T-helper 2 cell treated with Interferon-gamma antibody and Interleukin-4, amounts not matched to agents 5 μg/mL and 100 μg/mL, for 36 hours (primary cell): ENCODE data around the gene GPC6.

Experiments
- DNase-seq: peaks from one replicate; pipeline ENCODE4 v3.0.0; 2021; ENCODE audit warnings: low spot score
- H3K27ac Mint-ChIP-seq: one replicate; pipeline ENCODE4 v1.8.0; 2021; ENCODE audit warnings: mild to moderate bottlenecking, mixed read lengths
- H3K27me3 Mint-ChIP-seq: one replicate; pipeline ENCODE4 v1.8.0; 2021; ENCODE audit warnings: low read depth, mixed read lengths
- H3K36me3 Mint-ChIP-seq: one replicate; pipeline ENCODE4 v1.8.0; 2021; ENCODE audit warnings: low read depth, mixed read lengths
- H3K4me1 Mint-ChIP-seq: one replicate; pipeline ENCODE4 v1.8.0; 2021; ENCODE audit warnings: low read depth, mixed read lengths
- H3K4me3 Mint-ChIP-seq: one replicate; pipeline ENCODE4 v1.8.0; 2022; ENCODE audit warnings: mild to moderate bottlenecking, moderate library complexity, mixed read lengths
- H3K9me3 Mint-ChIP-seq: one replicate; pipeline ENCODE4 v1.8.0; 2021; ENCODE audit warnings: mixed read lengths

Gene GPC6

GRCh38 chr13:93767180-93767916, 540.7 kb downstream of the GPC6 start:
- no peak overlapping the region for H3K4me3 Mint-ChIP-seq
- no peaks in the 10 kb centered on the region for H3K9me3 Mint-ChIP-seq
- H3K4me1 Mint-ChIP-seq = no peaks in the 10 kb centered on the region
- no peak overlapping the region for H3K27ac Mint-ChIP-seq
- no peaks in the 10 kb centered on the region for H3K27me3 Mint-ChIP-seq
- H3K36me3 Mint-ChIP-seq = no peaks in the 10 kb centered on the region
- no peak for DNase-seq

GRCh38 chr13:93767917-93768409, 541.4 kb downstream of the GPC6 start:
- DNase-seq = no peak
- no peaks in the 10 kb centered on the region for H3K4me1 Mint-ChIP-seq
- H3K27me3 Mint-ChIP-seq = no peaks in the 10 kb centered on the region

GRCh38 chr13:93769101-93769500, 542.5 kb downstream of the GPC6 start:
- Mint-ChIP-seq H3K9me3 (no peaks in the 10 kb centered on the region), H3K4me1 (no peaks in the 10 kb centered on the region), H3K36me3 (no peaks in the 10 kb centered on the region), H3K27ac (no peak overlapping the region), H3K27me3 (no peaks in the 10 kb centered on the region), H3K4me3 (no peak overlapping the region)
- DNase-seq = no peak

More at GRCh38 chr13:93767917-93768409, 541.4 kb downstream of the GPC6 start:
- no peak overlapping the region for H3K27ac Mint-ChIP-seq
- H3K36me3 Mint-ChIP-seq = no peaks in the 10 kb centered on the region
- no peak overlapping the region for H3K4me3 Mint-ChIP-seq
- H3K9me3 Mint-ChIP-seq = no peaks in the 10 kb centered on the region

- no peaks in the 10 kb centered on the region for H3K36me3 Mint-ChIP-seq
- no peaks in the 10 kb centered on the region for H3K9me3 Mint-ChIP-seq
- no peaks in the 10 kb centered on the region for H3K4me1 Mint-ChIP-seq
- H3K27ac Mint-ChIP-seq = no peak overlapping the region
- no peaks in the 10 kb centered on the region for H3K27me3 Mint-ChIP-seq
- DNase-seq = no peak
- no peak overlapping the region for H3K4me3 Mint-ChIP-seq
These were observed 543.0 kb downstream of the GPC6 start for GRCh38 chr13:93769607-93770006.

GRCh38 chr13:93771227-93771626, 544.6 kb downstream of the GPC6 start:
- no peak for DNase-seq
- Mint-ChIP-seq H3K27me3 (no peaks in the 10 kb centered on the region), H3K27ac (no peak overlapping the region), H3K36me3 (no peaks in the 10 kb centered on the region), H3K4me1 (no peaks in the 10 kb centered on the region), H3K9me3 (no peaks in the 10 kb centered on the region), H3K4me3 (no peak overlapping the region)

GRCh38 chr13:93771782-93772181, 545.2 kb downstream of the GPC6 start:
- Mint-ChIP-seq H3K9me3 (no peaks in the 10 kb centered on the region), H3K27ac (no peak overlapping the region)
- DNase-seq = no peak

GRCh38 chr13:93774506-93774905, 547.9 kb downstream of the GPC6 start:
- H3K36me3 Mint-ChIP-seq = no peaks in the 10 kb centered on the region
- H3K4me3 Mint-ChIP-seq = no peak overlapping the region
- no peaks in the 10 kb centered on the region for H3K9me3 Mint-ChIP-seq
- H3K27ac Mint-ChIP-seq = no peak overlapping the region
- H3K4me1 Mint-ChIP-seq = no peaks in the 10 kb centered on the region
- H3K27me3 Mint-ChIP-seq = no peaks in the 10 kb centered on the region
- no peak for DNase-seq

More at GRCh38 chr13:93771782-93772181, 545.2 kb downstream of the GPC6 start:
- Mint-ChIP-seq H3K36me3 (no peaks in the 10 kb centered on the region), H3K27me3 (no peaks in the 10 kb centered on the region), H3K4me1 (no peaks in the 10 kb centered on the region), H3K4me3 (no peak overlapping the region)

GRCh38 chr13:93775027-93775426, 548.4 kb downstream of the GPC6 start:
- Mint-ChIP-seq H3K4me1 (no peaks in the 10 kb centered on the region), H3K27me3 (no peaks in the 10 kb centered on the region), H3K4me3 (no peak overlapping the region), H3K27ac (no peak overlapping the region), H3K9me3 (no peaks in the 10 kb centered on the region), H3K36me3 (no peaks in the 10 kb centered on the region)
- no peak for DNase-seq

GRCh38 chr13:93775507-93776108, 549.0 kb downstream of the GPC6 start:
- DNase-seq = no peak
- H3K4me1 Mint-ChIP-seq = no peaks in the 10 kb centered on the region
- no peak overlapping the region for H3K4me3 Mint-ChIP-seq
- no peak overlapping the region for H3K27ac Mint-ChIP-seq
- no peaks in the 10 kb centered on the region for H3K36me3 Mint-ChIP-seq
- no peaks in the 10 kb centered on the region for H3K9me3 Mint-ChIP-seq
- H3K27me3 Mint-ChIP-seq = no peaks in the 10 kb centered on the region

- H3K4me3 Mint-ChIP-seq = no peak overlapping the region
- no peak for DNase-seq
- no peaks in the 10 kb centered on the region for H3K9me3 Mint-ChIP-seq
- no peaks in the 10 kb centered on the region for H3K36me3 Mint-ChIP-seq
- no peaks in the 10 kb centered on the region for H3K4me1 Mint-ChIP-seq
- no peak overlapping the region for H3K27ac Mint-ChIP-seq
- H3K27me3 Mint-ChIP-seq = no peaks in the 10 kb centered on the region
These were observed 550.3 kb downstream of the GPC6 start for GRCh38 chr13:93776936-93777335.

GRCh38 chr13:93777504-93777903, 550.9 kb downstream of the GPC6 start:
- no peak overlapping the region for H3K4me3 Mint-ChIP-seq
- no peaks in the 10 kb centered on the region for H3K27me3 Mint-ChIP-seq
- no peak overlapping the region for H3K27ac Mint-ChIP-seq
- H3K4me1 Mint-ChIP-seq = no peaks in the 10 kb centered on the region
- DNase-seq = no peak
- H3K9me3 Mint-ChIP-seq = no peaks in the 10 kb centered on the region
- H3K36me3 Mint-ChIP-seq = no peaks in the 10 kb centered on the region

- Mint-ChIP-seq H3K9me3 (peaks cover under 1% of the 10 kb centered on the region), H3K4me1 (no peaks in the 10 kb centered on the region), H3K36me3 (no peaks in the 10 kb centered on the region), H3K27ac (no peak overlapping the region), H3K4me3 (no peak overlapping the region), H3K27me3 (no peaks in the 10 kb centered on the region)
- DNase-seq = no peak
These were observed 551.9 kb downstream of the GPC6 start for GRCh38 chr13:93778548-93778947.

GRCh38 chr13:93784191-93784590, 557.6 kb downstream of the GPC6 start:
- no peak for DNase-seq
- no peak overlapping the region for H3K27ac Mint-ChIP-seq
- peaks cover 8% of the 10 kb centered on the region for H3K27me3 Mint-ChIP-seq
- no peaks in the 10 kb centered on the region for H3K4me1 Mint-ChIP-seq
- peaks cover 4% of the 10 kb centered on the region for H3K9me3 Mint-ChIP-seq
- H3K4me3 Mint-ChIP-seq = no peak overlapping the region
- no peaks in the 10 kb centered on the region for H3K36me3 Mint-ChIP-seq

- peaks cover 4% of the 10 kb centered on the region for H3K9me3 Mint-ChIP-seq
- no peak overlapping the region for H3K27ac Mint-ChIP-seq
- no peaks in the 10 kb centered on the region for H3K36me3 Mint-ChIP-seq
- DNase-seq = no peak
- H3K27me3 Mint-ChIP-seq = peaks cover 8% of the 10 kb centered on the region
- H3K4me3 Mint-ChIP-seq = no peak overlapping the region
- no peaks in the 10 kb centered on the region for H3K4me1 Mint-ChIP-seq
These were observed 560.4 kb downstream of the GPC6 start for GRCh38 chr13:93786846-93787489.
